Epithelial cell of proximal tubule (primary cell): ENCODE data around the gene PCDHGA10. TPM values are rescaled to one million over a fixed set of nuclear protein-coding genes. Genes with fewer than 3 reads are reported as not detected.
"Not testable (repeated sequence)": the region's sequence is repeated elsewhere in the genome, so short reads cannot be mapped to it uniquely, and the experiment has no call there.

ENCODE experiments used
- DNase-seq: peaks from one replicate; pipeline ENCODE4 v3.0.0-alpha.2; 2011; ENCODE audit warnings: low read depth
- H3K4me3 ChIP-seq: 2 replicates; pipeline ENCODE4 v1.5.1; 2011; ENCODE audit warnings: low read depth, mild to moderate bottlenecking, low read length
- CTCF ChIP-seq: conservative IDR thresholded peaks from 2 replicates; pipeline ENCODE4 v1.5.1; 2012; ENCODE audit warnings: low read depth, mild to moderate bottlenecking, low read length
- total RNA-seq: library from RNA; depleted of rRNA; stranded (reverse); fragments of >200 nt; gene quantifications from 2 replicates; pipeline ENCODE4 v1.2.3, GENCODE V29; 2015

PCDHGA10 gene
- total RNA-seq, 1 donor from 2014 or later, result 1.9 TPM

- not testable (repeated sequence) for DNase-seq
- TF ChIP-seq CTCF, result peak; percentile 65
- peak within 1 kb of the TSS; percentile 52 for H3K4me3 ChIP-seq
These were observed 14.8 kb upstream of the PCDHGA10 start, which contains the start of gene PCDHGB5 for GRCh38 chr5:141397756-141398551. TSS of gene PCDHGB5 (plus strand) at chr5:141397947. CDS start at chr5:141398128, 181 bp downstream.

- TF ChIP-seq CTCF, result no peak
- DNase-seq, result no peak
- no peak overlapping the region for H3K4me3 ChIP-seq
These were observed 14.2 kb upstream of the PCDHGA10 start for GRCh38 chr5:141398608-141399007.

GRCh38 chr5:141399555-141400258 lies 13.1 kb upstream of the PCDHGA10 start:
- no peak for DNase-seq
- no peak for TF ChIP-seq CTCF
- no peak overlapping the region for H3K4me3 ChIP-seq

GRCh38 chr5:141402553-141403243 lies 10.1 kb upstream of the PCDHGA10 start, which contains the start of gene PCDHGA9:
TSS of gene PCDHGA9 (plus strand) at chr5:141402778. CDS start at chr5:141402953, 175 bp downstream.
- H3K4me3 ChIP-seq, result peak within 1 kb of the TSS; percentile 32
- DNase-seq, result no peak
- peak; percentile 45 for TF ChIP-seq CTCF

- no peak overlapping the region for H3K4me3 ChIP-seq
- DNase-seq, result no peak
- TF ChIP-seq CTCF, result no peak
These were observed 9.4 kb upstream of the PCDHGA10 start for GRCh38 chr5:141403387-141403786.

GRCh38 chr5:141407790-141408505 lies 4.8 kb upstream of the PCDHGA10 start, which contains the start of gene PCDHGB6:
TSS of gene PCDHGB6 (plus strand) at chr5:141408021. CDS start at chr5:141408203, 182 bp downstream.
- DNase-seq, result not testable (repeated sequence)
- TF ChIP-seq CTCF, result peak; percentile 56
- H3K4me3 ChIP-seq, result peak within 1 kb of the TSS; percentile 30
